NCI-H2171 (cell line): ENCODE data around the gene TVP23A.
A peak's percentile ranks its signal among the peaks of the same experiment; 100 is the strongest.
"Not testable (repeated sequence)": the region's sequence is repeated elsewhere in the genome, so short reads cannot be mapped to it uniquely, and the experiment has no call there.

ENCODE experiments used
- DNase-seq: peaks from one replicate; lab custom pipeline; 2025; lab: John Stamatoyannopoulos, UW

The TVP23A gene

DNA sequence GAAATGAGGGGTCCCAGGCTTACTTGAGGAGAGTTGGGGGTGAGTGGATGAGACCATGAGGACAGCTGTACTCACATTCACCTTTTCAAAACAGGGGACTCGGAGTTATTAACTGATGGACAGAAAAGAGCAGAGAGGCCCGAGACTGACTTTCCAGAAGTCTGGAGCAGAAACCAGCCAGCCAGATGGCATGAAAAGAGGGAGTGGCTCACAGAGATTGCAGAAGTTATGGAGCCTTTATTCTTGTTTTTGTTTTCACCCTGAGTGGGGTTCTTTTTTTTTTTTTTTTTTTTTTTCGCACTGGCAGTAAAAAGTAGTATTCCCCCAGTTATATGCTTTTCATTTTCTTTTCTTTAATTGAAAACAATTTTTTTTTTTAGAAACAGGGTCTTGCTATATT lies 18.9 kb downstream of the TVP23A start:
- DNase-seq = no peak

DNA sequence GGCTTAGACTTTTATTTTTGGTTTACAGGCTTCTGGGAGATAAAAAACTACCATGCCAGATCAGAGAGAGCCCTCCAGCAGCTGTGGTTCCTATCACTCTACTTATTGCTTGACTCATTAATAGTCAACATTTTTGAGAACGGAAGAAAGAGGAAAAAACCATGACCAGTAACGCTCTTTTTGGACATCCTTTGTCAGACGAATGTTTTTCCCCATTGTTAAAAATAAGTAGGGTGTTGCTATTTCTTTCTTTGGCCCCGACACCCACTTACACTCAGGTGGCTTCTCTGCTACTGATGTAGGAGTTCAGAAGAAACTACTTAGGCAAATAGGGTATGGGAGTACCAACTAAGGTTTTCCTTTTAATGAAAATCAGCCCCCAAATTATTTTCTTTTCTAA lies 27.5 kb downstream of the TVP23A start:
- DNase-seq = no peak

DNA sequence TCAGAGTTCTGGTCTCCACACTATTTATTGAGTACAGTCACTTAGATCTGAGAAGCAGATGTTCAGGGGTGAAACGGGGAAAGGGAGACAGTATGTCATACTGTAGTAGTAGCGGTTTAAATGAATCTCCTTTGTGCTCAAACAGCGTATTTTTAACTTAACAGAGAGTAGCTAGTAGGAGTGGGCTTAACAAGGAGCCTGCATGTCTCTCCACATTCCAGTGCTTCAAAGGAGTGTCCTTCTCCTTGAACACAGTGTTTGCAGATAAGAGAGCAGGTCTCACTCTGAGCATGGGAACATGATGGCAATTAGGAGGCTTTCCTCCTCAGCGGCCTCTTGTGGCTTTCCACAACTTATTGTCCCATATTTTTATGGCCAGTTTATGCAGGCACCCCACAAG lies 30.0 kb downstream of the TVP23A start:
- not testable (repeated sequence) for DNase-seq

DNA sequence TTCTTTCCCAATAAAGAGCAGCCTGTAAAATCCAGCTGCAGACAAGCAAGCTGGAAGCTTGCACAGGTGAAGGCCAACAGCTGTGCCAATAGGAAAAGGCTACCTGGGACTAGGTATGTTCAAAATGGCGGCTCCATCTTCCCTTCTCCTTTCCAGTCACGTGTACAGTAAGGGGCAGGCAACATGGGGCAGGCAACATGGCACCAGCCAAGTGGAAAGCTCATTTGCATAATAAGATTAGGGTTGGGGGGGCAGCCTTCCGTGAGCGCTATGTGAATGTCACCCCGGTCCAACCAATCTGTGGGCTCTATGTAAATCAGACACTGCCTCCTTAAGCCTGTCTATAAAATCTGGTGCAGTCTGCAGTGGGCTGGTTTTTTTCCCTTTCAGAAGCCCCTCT lies 31.3 kb downstream of the TVP23A start:
- peak; percentile 52 for DNase-seq

DNA sequence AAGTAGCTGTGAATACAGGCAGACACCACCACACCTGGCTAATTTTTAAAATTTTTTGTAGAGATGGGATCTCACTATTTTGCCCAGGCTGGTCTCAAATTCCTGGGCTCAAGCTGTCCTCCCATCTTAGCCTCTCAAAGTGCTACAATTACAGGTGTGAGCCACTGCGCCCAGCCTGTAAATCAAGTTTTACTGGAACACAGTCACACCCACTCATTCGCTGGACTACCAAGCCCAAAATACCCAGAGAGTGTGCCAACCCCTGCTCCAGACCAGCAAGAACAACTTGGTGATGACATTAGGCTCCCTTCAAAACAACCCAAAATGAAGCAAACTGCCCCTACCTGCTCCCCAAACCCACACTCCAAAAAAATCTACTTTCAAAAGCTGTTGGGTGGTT lies 36.0 kb downstream of the TVP23A start:
- DNase-seq = no peak

DNA sequence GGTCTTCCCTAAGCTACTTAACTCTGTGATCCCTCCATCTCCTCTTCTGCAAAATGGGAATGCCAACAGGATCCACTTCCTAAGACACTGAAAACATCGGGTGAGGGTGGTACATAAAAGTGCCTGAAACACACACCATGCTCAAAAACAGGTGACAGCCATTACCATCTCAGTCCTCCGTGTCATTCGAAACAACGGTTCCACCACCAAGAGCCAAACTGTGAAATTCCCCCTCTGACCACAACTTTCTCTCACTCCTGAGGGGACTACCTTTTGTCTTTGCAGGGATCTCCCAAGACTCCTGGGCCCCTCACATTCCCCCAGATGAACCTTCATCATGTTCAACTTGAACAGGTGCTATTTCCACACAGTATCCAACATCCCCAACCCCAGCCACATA lies 38.0 kb downstream of the TVP23A start:
- no peak for DNase-seq

DNA sequence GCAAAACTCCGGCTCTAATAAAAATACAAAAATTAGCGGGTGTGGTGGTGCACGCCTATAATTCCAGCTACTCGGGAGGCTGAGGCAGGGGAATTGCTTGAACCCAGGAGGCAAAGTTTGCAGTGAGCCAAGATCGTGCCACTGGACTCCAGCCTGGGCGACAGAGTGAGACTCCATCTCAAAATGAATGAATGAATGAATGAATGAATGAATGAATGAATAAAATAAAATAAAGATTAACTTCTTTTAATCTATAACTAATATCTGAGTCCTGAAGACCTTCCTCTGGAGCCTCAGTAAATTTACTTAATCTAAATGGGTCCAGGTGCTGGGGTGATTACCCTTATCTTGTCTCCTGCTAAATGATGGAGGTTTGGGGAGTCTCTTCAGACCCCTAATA lies 38.7 kb downstream of the TVP23A start:
- not testable (repeated sequence) for DNase-seq

DNA sequence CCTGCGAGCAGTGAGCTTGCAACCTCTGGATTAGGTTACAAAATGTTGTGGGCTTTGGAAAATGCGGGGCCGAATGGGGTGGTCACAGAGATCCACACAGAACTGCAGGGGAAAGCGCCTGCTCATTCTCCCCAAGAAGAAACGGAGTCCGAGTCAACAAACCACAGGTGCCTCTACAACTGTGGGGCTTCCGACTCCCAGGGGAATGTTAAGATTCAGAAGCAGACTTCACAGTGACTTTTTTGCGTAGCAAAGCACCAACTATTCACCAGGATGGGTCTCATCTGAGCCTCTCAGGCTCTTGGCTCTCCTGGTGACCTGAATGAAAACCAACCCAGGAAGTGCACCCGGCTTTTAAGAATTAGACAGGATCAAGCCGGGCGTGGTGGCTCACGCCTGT lies 41.2 kb downstream of the TVP23A start:
- no peak for DNase-seq

DNA sequence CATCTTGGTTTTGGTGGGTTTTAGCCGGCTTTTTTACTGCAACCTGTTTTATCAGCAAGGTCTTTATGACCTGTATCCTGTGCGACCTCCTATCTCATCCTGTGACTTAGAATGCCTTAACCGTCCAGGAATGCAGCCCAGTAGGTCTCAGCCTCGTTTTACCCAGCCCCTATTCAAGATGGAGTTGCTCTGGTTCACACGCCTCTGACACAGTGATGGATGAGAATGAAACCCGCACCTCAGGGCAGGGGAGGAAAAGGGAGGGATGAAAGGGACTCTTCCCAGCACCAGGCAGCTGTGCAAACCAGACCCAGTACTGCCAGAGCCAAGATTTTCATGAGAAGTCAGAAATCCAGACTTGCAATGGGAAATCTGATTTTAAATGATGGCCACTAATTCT lies 41.7 kb downstream of the TVP23A start:
- DNase-seq = not testable (repeated sequence)

DNA sequence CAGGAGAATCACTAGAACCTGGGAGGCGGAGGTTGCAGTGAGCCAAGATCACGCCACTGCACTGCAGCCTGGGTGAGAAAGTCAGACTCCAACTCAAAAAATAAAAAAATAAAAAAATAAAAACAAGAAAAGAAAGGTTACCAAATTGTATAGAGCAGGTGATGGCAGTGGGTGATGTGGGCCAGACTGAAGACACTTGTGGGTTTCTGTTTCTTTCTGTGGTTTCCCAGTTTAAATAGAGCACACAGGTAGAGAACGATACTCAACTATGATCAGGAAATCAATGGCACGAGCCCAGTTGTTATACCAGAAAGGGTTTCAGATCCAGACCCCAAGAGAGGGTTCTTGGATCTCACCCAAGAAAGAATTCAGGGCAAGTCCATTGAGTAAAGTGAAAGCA lies 42.3 kb downstream of the TVP23A start:
- no peak for DNase-seq

DNA sequence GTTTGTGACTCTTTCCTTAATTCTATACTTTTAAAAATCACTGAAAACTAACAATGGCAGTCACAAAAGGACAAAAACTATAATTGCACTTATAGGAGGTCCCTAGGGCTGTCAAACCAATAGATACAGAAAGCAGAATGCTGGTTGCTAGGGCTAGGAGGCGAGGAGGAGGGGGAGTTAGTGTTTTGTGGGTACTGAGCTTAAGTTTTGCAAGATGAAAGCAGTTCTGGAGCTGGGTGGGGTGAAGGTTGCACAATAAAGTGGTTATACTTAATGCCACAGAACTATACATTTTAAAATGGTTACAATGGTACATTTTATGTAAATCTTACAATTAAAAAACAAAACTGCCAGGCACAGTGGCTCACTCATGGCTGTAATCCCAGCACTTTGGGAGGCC lies 47.7 kb downstream of the TVP23A start:
- DNase-seq = no peak

DNA sequence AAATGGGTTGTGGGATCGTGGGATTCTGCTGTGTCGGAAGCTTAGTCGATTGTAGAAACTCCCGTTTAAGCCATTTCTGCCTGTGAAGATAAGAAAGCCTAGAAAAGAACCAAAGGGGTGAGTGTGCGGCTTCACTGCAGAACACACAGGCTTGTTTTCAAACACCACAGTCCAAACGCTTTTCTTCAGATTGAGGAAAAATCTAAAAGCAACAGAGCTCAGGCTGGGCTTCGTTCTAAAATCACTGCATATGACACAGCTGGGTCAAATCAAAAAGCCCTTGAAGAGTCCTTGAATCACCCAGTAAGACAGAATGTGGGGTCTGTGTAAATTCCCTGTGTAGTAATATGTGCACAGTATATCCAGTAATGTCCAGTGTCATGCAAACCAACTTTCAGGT lies 49.2 kb downstream of the TVP23A start:
- DNase-seq = no peak

DNA sequence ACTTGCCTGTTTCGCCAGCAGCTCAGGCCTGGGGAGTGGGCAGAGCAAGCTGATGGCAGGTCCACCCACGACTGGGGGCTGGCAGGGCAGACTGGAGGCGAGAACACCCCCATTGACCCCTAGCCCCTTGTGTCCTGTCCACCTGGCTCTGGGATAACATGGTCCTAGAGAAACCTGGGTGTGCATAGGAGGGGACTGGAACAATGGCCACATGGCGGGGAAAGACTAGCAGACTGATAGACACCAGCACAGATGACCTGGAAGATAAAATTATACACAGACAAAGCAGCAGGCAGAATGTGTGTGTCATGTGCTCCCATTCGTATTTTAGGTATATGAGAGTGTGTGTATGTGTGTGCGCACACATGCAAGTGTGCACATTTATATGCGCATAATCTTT lies 51.5 kb downstream of the TVP23A start:
- DNase-seq = no peak

DNA sequence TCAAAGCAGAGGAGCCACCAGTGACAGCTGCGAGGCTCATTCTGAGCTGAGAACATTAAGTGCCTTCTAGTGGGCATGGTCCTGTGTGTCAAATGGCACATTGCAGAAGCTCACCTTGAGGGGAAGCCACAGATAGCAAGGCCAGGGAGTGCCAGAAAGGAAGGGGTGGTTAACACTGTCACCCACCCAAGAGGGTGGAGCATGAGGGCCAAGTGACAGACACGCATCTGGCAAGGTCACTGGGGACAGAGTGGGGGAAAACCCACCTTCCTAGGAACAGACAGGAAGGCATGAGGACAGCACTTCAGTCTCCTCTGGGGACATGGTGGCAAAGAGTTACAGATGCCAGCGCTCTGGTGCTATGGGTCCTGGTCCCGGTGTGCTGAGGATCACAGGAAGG lies 52.8 kb downstream of the TVP23A start:
- no peak for DNase-seq

DNA sequence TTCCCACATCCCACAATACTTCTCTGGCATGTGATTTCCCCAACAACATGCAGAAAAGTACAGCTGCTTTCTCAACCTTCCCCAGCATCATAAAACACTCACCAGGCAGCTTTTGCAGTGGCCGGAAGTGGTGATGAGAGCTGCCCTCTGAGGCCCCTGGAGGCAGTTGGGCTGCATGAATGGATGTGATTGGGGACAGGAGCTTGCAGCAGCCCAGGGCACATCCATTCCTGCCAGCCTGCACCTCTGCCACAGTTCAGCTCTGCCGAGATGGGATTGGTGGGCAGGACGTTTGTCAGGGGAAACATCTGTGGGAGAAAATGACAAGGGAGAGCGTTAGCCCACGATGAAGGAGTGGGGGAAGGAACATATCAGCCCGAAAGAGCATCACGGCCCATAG lies 55.1 kb downstream of the TVP23A start:
- no peak for DNase-seq

DNA sequence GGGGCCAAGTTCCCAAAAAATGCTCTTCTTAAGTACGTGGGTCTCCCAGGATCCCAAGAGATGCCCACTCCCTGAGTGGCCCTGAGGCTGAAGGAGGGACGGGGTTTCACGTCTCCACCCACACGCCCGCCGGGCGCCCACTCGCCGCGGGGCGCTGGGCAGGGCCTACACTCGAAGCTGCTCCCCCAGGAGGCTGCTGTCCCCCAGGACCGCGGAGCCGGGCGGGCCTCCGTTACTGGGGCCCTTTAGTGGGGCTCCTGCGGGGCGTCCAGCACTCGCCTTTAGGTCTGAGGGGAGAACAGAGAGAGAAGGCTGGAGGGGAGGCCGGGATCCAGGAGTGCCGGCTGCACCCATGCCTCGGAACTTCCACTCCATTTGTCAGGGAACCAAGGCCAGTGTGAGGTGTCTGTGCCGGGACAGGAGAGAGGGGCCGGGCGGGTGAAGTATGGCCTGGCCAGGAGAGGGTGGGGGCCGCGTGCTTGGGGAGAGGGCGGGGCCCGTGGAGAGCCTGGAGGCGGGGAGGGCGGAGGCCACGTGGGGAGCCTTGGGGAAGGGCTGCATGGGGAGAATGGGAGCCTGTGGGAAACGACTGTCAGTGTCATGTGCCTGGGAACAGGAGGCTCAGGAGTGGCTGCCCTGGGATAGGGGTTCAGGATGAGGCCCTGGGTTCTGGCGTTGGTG lies 56.1 kb downstream of the TVP23A start:
- DNase-seq = no peak

DNA sequence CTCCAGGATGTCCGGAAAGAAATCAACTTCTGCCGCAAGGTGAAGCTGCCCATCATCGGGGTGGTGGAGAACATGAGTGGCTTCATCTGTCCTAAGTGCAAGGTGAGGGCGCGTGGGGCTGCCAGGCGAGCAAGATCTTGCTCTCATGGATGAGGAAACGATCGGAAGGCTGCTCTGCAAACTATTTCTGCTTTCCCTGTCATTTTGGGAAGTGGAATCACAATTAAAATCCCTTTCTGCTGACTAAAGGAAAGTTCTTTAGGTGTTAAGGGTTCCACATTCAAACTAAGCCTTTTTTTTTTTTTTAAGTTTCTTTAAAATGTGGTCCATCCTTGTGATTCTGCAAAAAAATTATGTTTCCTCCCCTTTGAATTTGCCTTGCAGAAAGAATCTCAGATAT lies 57.2 kb downstream of the TVP23A start:
- no peak for DNase-seq

DNA sequence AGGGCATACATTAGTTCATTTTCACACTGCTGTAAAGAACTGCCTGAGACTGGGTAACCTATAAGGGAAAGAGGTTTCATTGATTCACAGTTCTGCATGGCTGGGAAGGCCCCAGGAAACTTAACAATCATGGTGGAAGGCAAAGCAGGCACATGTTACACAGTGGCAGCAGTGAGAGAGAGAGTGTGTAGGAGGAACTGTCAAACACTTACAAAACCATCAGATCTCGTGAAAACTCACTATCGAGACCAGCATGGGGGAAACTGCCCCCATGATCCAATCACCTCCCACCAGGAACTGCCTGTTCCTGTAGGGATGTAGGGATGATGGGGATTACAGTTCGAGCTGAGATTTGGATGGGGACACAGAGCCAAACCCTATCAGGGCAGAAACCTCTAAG lies 57.7 kb downstream of the TVP23A start:
- DNase-seq = no peak

DNA sequence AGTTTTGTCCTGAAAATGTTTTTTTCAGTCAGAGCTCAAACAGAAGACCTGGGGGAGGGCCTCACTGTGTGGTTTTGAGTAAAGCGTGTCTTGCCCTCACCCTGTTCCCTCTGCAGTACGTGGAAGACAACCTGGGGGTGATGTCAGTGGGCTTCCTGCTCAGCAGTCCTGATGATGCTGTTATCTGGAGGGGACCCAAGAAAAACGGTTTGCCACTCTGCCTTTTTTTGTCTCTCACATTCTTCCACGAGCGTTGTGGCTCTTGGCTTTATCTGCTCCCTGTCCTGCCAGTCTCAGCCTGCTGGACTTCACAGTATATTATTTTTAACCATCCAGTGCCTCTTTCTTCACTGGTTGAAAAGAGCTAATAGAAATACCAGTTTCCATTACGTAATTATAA lies 62.0 kb downstream of the TVP23A start:
- no peak for DNase-seq

DNA sequence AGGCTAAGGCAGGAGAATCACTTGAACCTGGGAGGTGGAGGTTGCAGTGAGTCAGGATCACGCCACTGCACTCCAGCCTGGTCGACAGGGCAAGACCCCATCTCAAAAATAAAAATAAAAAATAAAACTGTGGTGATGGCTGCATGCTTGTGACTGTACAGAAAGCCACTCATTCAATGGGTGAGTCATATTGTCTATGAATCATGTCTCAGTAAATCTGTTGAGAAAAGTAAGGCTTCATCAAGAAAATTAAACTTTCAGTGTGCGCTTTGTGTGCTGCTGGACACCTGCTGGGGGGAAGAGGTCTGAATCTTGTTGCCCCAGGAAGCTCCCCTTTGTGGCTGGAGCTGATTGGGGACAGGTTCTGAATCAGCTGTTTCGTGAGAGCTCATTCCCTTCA lies 63.7 kb downstream of the TVP23A start:
- DNase-seq = no peak

DNA sequence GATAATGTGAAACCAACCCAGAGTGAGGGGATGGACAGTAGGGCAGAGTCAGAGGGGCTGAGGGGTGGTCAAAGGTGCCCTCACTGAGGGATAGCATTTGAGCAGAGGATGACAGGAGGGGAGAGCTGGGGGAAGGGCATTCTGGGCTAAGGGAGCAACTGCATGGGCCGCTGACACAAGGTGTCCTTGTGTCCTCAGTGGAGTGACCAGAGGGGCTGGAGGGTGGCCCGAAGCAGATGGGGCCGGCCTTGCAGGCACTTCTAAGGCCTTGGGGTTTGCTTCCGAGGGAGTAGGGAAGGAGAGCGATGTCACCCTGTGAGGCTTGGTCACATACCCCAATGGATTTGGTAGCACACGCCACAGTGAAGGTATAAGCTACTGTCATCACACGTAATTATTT lies 64.9 kb downstream of the TVP23A start:
- DNase-seq = no peak

DNA sequence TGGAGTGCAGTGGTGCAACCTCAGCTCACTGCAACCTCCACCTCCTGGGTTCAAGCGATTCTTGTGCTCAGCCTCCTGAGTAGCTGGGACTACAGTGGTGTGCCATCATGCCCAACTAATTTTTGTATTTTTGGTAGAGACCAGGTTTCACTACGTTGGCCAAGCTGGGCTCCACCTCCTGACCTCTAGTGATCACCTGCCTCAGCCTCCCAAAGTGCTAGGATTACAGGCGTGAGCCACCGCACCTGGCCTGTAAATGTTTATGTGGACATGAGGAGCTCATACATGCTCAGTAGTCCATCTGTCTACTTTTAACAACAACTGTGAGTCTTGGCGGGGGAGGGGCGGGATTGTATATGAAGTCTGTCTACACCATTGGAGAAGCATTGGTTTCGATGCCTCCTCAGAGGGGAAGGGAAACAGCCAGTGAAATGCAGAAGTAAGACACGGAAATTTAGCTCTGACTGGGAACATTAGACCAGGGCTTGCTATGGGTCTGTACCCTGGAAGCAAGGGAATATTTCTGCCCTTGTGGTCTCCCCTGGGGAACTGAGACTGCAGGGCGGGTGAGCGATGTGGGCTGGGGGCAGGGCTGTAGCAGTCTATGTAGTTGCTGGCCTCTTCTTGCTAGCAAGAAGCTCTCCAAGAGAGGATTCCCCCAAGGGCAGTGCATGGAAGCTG lies 65.6 kb downstream of the TVP23A start:
- DNase-seq = peak; percentile 32

DNA sequence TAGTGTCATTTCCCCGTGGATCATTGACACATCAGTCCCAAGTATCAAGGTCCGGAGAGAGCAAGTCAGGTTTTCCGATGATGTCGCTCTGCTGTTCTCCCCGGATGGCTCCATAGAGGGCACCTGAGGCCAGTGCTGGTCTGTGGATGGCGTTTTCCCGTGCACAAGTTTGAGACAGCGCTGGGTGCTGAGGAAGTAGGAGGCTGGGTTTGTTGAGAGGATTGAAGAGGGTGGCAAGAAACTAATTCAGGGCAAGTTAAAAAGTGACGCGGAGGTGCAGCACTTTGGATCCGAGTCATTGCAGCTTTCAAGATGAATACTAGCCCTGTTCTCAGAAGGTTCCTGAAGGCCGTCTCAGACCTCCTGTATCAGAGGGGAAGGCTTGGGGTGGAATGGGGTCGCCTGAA lies 67.3 kb downstream of the TVP23A start:
- DNase-seq = no peak

DNA sequence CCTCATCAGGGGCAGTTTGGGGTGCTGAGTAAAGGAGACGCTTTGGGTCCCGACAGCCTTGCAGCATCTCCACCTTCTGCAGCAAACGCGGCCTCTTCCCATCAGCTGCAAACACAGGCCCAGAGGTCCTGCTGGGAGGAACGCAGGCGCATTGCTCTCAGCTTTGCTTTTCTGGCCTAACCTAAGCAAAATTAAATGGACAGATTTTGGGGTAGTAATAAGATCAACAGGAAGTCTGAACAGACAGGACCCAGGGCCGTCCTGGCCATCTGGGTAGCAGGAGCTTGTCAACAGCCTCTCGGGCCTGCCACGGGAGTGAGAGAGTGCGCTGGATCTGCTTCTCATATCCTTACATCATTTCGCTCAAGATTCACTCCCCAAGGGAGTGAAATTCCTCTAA lies 67.8 kb downstream of the TVP23A start:
- no peak for DNase-seq
